NCI-H345 treated with DMSO at 0.1 percent for 48 hours (cell line): ENCODE data around the gene TXK.

ENCODE experiments used
- DNase-seq: peaks from one replicate; lab custom pipeline; 2025; ENCODE audit not compliant: unreplicated experiment; lab: John Stamatoyannopoulos, UW

The TXK gene

DNA sequence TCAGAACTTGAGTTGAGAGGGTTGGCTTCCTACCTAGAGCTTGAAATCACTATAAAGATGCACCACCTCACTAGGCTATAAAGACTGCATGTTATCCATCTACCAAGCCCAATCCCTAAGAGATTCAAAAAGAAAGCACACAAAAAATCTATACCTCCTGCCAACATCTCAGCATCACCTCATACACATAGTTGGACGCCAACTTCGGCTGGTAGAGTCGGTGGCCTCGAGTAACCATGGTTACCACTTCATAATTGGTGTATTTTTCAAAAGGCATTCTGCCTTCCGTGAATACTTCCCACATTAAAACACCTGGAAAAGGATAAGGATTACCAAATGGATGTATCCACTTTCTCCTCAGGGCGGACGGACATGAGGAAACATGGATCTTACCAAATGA, 4.5 kb upstream of the TXK start:
- DNase-seq = no peak

DNA sequence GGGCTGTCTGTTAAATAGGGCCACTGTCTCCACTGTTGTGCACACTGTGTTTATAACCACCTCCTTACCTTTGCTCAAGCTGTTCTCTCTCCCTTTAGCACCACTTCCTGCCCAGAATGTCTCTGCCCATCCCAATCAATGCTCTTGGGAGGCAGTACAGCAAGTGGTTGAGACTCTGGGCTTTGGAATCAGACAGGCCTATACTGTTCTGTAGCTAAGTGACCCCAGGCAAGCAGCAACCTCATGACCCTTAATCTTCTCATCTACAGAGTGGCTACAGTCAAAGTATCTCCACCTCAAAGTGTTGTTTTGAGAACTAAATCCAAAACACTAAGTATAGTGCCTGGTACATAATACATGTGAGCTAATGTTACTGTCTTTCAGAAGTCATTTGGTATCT, 3.8 kb upstream of the TXK start:
- DNase-seq = no peak

DNA sequence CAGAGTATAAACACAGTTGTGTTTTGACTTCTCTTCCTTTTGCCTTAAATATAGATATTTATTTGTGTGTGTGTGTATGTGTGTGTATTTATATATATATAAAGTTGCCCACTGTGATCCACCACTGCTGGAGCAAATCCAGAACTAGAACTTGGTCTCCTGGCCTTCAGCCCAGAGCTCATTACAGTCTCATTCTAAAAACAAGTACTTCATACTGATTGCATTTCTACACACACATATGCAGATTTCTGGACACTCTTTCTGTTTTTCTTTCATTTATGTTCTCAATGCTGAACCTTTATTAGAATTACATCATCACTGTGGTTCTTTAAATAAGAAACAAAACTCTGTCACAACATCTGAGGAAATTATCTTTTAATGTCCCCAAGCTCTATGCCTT, 381 bp downstream of the TXK start:
- DNase-seq = no peak

DNA sequence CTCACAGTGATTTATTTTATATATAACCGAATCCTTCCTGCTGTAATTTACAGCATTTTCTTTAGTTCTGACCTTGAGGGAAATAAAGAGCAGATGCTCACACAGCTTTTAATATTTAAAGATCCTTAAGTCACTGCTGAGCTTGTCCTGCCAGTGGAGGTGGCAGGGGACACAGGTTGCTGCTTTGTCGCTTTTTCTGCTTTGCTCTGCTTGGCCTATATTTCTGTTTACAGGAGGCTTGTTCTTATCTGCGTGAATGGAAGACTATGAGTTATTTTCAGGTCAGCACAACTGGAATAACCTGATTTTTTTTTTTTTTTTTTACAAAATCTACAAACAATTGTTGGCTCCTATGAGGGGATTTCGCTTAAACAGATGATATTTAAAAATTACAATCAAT, 2.3 kb downstream of the TXK start:
- DNase-seq = no peak

DNA sequence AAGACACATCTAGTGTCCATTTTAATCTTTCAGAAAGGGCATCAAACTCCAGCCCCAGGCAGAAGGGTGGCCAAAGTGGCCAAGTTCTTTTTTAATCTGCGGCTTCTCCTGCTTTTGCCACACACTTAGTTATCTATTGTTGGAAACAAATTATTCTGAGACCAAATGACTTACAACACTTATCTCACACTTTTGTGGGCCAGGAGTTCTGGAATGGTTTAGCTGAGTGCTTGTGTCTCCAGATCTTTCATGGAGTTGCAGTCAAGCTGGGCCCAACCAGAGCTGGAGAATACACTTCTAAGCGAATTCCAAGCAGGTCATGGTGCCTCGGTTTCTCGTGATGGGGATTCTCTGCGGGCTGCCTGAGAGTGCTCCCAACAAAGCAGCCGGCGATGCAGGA, 4.0 kb downstream of the TXK start:
- DNase-seq = no peak

DNA sequence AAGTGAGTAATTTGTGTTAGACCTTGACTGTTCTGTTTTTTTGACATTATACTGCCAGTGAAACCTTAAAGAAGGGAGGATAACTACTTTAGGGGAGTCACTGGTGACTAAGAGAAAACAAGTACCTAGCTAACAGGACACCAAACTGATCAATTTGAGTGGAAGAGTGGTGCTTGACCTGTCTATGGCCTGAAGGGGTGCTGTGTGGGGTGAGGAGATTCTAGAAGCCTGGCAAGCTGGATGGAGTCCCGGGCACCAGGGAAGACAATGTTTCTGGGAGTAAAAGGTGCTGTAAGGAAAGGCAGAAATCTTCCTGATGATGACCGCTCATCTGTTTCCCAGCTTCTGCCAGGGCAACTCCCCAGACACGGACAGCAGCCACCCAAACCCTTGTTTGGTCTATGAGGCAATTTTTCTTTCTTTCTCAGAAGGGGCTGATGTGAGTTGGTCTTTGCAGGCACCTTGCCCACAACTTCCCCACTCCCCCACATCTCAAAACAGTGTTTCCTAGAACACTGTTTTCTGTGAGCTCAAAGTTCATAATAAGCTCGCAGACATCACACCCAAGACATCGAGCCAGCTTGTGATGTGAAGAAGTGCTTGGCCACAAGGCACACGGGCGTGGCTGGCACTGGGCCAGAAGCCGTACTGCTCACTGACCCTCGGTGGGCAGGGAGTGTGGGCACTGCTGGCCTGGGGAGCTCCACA, 4.6 kb downstream of the TXK start:
- DNase-seq = no peak

DNA sequence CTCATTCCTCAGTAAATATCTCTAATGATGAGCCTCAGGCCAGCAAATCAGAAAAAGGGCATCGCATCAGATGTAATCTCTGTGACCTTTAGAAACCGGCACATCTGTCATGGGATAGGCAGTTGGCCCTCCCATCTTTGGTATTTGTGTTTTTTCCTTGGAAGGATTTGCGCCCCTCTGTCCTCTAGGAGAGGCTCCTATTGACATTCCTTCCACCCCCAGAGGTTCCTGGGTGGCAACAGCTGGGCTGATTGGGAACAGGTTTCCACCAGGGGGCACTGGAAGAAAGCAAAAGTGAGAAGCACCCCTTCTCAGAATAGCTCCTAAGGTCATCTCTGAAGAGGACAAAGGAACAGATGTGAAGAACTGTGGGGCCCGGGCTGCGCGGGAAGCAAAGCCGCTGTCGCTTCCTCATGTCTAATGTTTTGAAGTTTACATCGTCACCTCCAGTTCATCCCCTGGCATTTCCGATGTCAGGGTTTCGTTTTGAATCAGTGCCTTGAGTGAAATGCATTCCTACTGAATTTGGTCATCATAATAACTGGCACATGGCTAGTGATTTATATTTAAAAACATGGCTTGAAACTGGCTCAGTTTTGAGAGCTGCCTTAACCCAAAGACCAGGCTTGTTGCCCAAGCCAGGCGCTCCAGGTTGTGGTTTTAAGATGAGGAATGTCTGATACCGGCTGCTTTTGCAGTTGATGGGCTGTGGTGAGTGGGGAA, 6.2 kb downstream of the TXK start:
- peak; percentile 5 for DNase-seq

DNA sequence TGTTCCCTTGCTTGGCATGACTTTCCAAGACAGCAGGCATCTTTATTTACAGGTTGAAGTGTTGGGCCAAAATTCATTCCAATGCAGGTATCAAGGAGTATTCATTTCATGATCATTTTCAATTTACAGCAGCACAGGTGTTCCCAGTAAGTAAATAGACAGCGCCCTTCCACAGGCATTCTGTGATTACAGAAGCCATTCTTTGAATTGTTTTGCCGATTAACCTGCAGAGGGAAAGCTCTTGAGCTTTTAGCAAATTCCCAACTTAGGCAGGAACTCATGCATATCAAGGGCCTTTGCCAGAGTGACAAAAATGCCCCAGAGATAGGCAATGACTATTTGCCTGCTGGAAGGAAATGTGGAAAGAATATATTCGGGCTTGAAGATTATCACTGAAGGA, 6.8 kb downstream of the TXK start:
- peak; percentile 63 for DNase-seq

DNA sequence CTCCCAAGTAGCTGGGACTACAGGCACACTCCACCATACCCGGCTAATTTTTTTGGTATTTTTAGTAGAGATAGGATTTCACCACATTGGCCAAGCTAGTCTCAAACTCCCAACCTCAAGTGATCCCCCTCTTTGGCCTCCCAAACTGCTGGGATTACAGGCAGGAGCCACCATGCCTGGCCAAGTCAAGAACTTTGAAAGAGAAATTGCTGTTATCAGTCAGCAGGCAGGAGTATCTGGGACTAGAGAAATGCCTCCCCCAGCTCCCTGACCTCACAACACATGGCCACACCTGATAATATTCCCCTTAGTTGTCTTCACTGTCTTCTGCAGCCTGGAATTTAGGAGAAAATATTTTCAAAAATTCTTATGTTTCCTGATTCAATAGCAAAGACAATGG, 7.4 kb downstream of the TXK start:
- no peak for DNase-seq

DNA sequence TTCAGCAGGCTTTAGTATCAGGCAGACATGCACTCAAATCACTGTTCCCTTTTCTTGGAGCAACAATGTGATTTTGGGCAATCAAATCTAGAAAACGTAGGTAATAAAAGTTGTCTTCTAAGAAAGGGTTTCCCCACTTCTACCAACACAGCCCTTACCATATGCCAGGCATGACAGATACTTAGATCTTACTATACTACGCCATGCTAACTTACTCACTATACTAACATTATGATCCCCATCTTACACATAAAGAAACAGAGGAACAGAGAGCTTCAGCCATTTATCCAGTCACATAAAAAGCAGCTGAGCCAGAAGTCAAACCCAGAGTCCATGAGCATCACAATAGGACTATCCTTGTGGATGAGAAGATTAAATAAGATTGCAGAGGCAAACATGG, 9.2 kb downstream of the TXK start:
- no peak for DNase-seq

DNA sequence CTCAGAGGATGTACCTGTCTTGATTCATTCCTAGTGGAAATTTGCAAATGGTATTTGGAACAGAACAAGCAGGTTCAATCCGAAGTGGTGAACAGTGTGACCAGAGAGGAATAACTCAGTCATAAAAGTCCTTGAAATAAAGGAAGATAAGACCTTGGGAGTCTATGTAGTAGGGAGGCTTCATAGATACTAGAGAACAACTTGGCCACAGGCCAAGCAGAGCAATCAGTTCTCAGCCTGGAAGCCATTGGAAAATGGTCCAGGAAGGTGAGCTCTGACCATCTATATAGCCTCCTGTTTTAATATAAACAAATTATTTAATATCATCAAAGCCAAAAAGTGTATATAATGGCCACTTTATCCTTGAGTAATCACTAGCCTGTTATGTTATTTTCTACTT, 11.3 kb downstream of the TXK start:
- no peak for DNase-seq

DNA sequence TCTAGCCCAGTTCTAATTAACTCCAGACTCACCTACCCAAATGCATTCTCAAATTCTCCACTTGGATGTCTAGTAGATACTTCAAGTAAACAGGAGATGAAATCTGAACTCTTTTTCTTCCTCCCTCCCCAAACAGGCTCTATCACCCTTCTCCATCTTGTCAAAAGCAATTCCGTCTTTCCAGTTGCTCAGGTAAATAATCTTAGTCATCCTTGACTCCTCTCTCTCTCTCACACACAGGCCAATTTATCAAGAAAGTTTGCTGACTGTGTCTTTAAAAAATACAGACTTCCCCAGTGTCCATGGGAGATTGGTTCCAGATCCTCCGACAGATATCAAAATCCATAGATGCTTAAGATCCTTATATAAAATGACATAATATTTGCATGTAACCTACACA, 12.9 kb downstream of the TXK start:
- DNase-seq = no peak

DNA sequence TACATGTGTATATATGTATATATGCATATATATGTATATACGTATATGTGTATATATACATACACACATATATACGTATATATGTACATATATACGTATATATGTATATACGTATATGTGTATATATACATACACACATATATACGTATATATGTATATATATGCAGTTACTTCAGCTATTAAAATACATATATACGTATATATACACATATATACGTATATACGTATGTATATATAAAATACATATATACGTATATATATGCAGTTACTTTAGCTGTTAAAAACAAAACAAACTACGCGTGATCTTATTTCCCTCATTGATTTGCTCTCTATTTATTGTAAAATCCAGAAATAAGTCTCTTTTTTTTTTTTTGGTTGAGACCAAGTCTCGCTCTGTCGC, 13.9 kb downstream of the TXK start:
- DNase-seq = no peak

DNA sequence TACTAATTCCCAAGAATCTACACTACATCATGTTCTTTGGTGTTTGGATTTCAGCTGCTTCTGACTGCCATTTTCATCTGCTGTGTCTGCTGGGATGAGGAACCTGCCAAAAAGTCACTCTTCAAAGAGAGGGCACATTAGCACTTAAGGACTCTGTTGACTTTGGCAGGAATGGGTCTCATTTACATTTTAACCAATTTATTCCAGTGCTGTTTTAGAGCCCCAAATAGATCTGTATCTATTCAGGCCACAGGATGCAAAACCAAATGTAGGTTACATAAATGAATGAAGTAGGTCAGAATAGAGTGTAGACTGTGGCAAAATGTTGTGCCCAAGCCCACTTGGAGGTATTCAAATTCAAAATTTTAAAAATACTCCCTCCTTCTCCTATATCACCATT, 14.4 kb downstream of the TXK start:
- no peak for DNase-seq

DNA sequence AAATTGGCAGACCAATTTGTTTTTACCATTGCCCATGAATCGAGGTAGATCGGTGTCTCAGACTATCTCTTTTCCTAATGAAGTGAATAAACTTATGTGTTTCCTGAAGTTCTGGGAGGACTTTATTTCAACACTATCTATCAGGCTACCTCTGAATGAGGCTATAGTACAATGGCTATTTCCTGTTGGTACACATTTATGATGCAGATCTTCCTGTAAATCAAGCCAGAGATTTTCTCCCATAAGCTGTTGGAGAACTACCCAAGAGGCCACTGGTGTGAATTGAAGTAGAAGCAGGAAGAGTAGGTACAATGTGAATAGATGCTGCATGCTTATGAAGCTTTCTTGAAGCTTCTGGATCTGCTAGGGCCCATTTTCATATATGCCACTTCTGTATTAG, 16.0 kb downstream of the TXK start:
- no peak for DNase-seq

DNA sequence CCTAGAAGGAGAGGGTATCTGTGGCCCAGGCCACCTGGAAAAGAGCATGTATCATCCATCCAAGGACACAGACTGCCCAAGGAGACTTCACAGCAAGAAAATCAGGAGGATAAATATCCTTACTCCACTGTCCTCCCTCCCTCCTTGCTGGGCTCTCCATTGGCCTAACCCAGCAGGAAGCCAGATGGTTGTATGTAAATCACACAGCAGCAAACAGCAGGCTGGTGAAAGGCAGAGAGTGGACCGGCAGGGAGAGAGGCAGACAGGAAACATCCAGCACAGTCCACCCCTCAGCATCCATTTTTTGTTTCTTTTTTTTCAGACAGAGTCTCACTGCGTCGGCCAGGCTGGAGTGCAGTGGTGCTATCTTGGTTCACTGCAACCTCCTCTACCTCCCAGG, 17.5 kb downstream of the TXK start:
- DNase-seq = no peak

DNA sequence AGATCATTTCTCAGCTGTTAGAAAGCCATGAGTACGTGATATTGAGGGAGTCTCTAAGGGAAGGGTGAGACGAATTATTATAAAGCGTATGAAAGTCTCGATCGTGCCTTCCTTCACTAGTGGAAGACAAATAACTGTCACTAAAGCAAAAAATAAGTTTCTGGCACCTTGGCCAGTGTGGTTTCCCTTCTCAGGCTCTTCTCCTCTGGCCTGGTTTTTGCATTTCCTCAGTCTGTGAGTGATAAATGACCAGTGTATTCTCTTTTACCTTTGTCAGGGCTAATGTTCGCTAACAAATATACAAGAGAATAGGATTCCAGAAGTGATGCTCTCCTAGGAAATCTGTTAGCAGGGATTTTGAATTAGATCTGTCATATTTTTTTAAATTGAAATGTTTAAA, 19.6 kb downstream of the TXK start:
- DNase-seq = no peak

DNA sequence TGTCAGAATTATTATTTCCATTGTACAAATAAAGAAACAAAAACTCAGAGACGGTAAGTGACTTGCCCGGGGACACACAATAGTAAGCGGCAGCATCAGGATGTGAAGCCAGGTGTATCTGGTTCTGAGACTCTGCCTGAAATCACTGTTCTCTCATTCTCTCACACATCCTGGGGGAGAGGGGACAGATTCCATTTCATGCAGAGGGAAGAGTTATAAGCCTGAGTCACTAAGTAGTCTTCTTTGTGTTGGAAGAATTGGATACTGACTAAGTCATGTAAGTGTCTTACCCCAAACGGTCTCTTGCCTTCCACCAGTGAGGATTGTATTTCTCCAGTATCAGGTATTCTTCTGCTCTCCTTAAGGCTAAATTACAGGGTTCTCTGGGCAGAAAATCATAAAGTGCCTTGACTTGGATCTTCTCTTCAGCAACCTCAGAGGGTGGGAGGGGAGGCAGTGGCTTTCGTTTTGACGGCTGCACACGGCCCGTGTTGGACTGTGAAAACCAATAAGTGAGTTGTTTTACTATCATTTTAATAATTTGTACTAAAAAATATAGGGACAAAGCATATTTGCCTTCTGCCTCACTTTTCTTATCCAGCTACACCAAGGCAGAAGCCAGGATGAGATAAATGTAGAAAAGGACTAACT, 21.9 kb downstream of the TXK start:
- DNase-seq = no peak

DNA sequence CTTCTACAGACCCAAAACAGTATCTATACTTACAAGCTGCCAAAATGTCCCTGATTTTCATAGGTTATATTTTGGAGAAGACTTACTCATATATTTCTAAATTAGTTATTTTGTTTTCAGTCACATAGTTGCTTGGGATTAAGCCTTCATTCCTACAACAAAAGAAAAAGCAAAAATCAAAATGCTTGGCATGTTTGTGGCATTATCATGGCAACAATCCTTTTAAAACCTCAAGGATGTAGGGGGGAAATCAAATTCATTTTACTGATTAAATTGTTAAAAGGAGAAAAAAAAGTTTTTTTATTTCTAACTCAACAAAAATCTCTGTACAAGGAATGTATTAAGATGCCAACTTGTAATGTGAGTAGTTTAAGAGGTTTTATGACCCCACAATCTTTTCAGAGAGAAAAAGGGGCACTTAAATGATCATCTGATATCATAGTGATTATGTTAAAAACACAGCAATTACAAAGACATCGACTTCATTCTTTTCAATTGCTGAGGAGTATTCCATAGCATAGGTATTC, 23.5 kb downstream of the TXK start:
- DNase-seq = no peak

DNA sequence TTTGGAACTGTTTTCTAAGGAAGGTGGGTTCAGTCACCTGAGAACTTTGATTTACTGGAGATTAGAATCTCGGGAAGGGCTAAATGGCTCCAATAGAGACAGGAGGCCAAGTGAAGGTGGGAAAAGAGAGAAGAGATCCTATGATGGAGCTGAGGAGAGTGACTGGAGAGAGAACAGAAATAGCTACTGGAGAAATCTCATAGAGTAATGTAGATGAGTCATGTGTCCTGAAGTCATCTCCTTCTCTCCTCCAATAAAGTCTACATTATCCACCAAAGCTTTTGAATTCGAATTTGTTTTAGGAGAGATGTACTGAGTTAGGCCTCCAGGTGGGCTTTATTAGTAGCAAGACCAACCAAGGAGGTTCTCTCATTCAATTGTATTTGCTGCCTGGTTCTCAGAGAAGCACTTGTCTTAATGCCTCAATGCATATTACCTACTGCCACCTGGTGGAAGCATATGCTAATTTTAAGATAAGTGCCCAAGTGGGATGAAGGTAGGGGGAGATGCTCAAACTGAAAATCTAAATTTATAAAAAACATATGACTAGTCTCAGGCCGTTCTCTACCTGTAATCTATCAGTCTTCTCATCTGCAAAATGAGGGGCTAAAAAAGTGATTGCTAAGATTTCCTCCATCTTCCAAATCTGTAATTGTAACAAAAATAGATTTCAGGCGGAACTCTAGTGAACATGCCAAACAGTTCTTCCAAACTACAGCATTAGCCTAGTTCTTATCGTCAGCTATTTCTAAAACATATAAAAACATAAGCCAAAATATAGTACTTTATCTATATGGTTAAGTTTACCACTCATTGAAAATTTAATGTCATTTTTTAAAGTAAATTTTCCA, 24.4 kb downstream of the TXK start:
- peak; percentile 1 for DNase-seq

DNA sequence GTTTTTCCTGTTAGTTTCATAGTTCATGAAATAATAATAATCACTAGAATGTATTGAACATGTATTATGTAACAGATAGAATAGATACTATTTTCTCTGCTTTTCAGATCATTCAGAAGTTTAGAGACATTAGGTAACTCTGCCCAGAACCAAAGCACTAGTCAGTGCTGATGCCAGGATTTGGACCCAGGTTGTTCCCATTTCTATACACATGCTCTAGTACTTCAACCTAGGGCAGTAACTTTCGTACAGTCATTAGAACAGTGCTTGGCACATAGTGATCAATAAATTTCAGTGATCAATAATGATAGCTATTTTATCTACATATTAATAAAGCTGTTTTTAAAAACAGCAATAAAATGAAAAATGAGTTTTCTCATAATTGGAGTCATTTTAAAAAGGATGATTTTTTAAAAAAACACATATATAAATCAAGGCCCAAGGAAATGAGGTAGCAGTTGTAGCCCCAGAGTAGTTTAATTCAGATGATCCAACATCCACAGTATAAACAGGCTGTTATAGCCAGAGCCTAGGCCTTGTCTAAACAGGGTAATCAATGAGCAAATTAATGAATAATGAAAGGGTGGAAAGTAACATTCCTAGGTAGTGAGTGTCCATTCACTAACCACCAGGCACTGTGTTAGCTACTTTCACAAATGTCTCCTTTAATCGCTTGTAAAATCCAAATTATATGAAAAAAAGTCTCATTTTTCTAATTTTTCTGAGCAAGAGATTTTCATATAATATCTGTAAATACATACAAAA, 25.6 kb downstream of the TXK start:
- no peak for DNase-seq
